Colonic mucosa (tissue), 4 donors: Measurements from ENCODE around the gene RGS16. TPM values are rescaled to one million over a fixed set of nuclear protein-coding genes. Genes with fewer than 3 reads are reported as not detected.

Experiments
- DNase-seq: peaks from one replicate; pipeline ENCODE4 v3.0.0-alpha.2; 2020
- H3K27ac ChIP-seq: fragments of 200-600 bp; one replicate; pipeline ENCODE4 v1.8.0; 2021
- H3K27me3 ChIP-seq: fragments of 200-600 bp; one replicate; pipeline ENCODE4 v1.8.0; 2021
- H3K36me3 ChIP-seq: fragments of 200-600 bp; one replicate; pipeline ENCODE4 v1.8.0; 2021
- H3K4me1 ChIP-seq: fragments of 200-600 bp; one replicate; pipeline ENCODE4 v1.8.0; 2021; ENCODE audit warnings: mild to moderate bottlenecking
- H3K4me3 ChIP-seq: fragments of 200-600 bp; one replicate; pipeline ENCODE4 v1.8.0; 2021
- H3K9ac ChIP-seq, 2 donors: one replicate each; pipeline ENCODE4 v1.7.0; 2013; ENCODE audit warnings: control low read depth in 2 of 2, low read depth in 2 of 2, low read length in 2 of 2
- H3K9me3 ChIP-seq: fragments of 200-600 bp; one replicate; pipeline ENCODE4 v1.8.0; 2021
- CTCF ChIP-seq: fragments of 200-600 bp; IDR thresholded peaks from one replicate; pipeline ENCODE4 v1.8.0; 2022; ENCODE audit warnings: antibody characterized with exemption, mild to moderate bottlenecking
- intact Hi-C: fragments of 100-400 bp; cut with DNase I; formaldehyde crosslinking; loops from one replicate; pipeline ENCODE4 v1.14.1; 2022
- total RNA-seq, 2 donors: library from RNA; stranded (reverse); fragmentation: NEBNext Ultra II Directional in 1 of 2; extraction: Animal tissue kit (Norgen Biotek cat#: 25700) in 1 of 2; gene quantifications; one replicate each; pipeline ENCODE4 v1.2.1, GENCODE V29; 2021
- donor health status: healthy.
- donor health status: DM: no; HTN: no; CAD: no.
- donor health status: DM: no; HTN: no; CAD: no.

Gene RGS16
- total RNA-seq, 2 donors from 2014 or later = 0.77 to 1.6 TPM

GRCh38 chr1:182611787-182612186 is 7.6 kb upstream of the RGS16 start:
- no peak for DNase-seq
- intact Hi-C loops = no loop called here
- no peaks in the 10 kb centered on the region for H3K36me3 ChIP-seq
- H3K27me3 ChIP-seq = peaks cover 10% of the 10 kb centered on the region
- no peak for TF ChIP-seq CTCF
- no peaks in the 10 kb centered on the region for H3K9me3 ChIP-seq
- H3K27ac ChIP-seq = no peak overlapping the region
- peaks cover 10% of the 10 kb centered on the region for H3K4me1 ChIP-seq
- H3K9ac ChIP-seq = no peak overlapping the region
- no peak overlapping the region for H3K4me3 ChIP-seq

DNA sequence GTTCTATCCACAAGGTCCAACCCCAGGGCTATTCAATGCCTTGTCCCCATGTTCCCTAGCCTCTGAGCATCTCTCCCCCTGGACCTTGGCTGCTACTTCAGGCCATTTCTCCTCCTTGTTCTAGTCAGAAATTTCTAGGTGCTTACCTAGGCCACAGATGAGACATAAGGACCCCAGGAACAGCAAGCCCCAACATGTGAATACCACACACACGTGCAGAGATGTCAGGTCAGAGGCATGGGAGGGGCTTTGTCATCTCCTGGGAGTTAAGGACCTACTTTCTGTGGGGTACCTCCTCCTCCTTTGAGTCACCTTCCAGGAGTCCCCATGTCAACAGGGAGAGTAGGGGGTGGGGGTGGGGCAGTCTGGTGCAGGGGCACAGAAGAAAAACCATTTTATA is 7.1 kb upstream of the RGS16 start:
- peaks cover 10% of the 10 kb centered on the region for H3K27me3 ChIP-seq
- intact Hi-C loops = no loop called here

GRCh38 chr1:182610606-182611194 is 6.5 kb upstream of the RGS16 start:
- H3K27me3 ChIP-seq = peaks cover 10% of the 10 kb centered on the region
- DNase-seq = no peak

More for the DNA sequence above, 7.1 kb upstream of the RGS16 start:
- no peak for TF ChIP-seq CTCF
- Histone ChIP-seq H3K4me3 (no peak overlapping the region), H3K4me1 (peaks cover 10% of the 10 kb centered on the region), H3K9ac (no peak overlapping the region), H3K36me3 (no peaks in the 10 kb centered on the region), H3K9me3 (no peaks in the 10 kb centered on the region), H3K27ac (no peak overlapping the region)
- DNase-seq = no peak

DNA sequence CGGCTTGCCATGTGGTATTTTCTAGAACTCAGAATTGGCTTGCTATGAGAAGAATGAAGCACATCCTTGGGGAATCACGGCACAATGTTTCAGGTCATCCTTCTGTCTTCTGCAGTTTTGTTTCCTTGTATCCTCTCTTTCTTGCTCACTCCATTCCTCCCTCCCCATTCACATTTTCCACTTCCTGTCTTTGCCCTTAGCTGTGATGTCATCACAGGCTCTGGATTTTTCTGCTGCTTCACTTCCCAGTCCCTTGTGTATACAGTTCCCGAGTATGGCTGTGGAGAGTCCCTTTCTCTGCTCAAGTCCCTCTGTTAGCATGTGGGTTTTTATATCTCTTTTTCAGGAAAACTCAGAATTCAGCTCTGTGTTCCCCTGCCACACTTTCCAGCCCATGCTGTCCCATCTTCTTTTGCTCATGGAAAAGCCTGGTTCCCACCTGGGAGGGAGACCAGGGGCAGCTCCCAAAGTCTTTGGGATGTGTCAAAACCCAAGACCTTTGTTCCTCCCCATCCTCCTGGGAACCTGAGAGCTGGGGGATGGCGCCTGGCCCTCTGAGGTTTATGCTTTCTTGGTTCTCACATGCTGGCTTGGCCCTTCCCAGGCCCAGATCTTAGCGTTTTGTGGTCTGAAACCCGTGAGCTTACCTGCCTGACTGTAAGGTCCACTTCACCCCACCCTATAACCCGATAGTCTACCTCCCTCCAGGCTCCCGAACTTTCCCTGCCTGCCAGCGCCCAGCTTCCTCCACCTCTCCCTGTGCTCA is 4.8 kb upstream of the RGS16 start:
- H3K4me1 ChIP-seq = no peaks in the 10 kb centered on the region
- no peak for TF ChIP-seq CTCF
- DNase-seq = no peak
- H3K27me3 ChIP-seq = peaks cover 3% of the 10 kb centered on the region
- H3K9me3 ChIP-seq = no peaks in the 10 kb centered on the region
- H3K4me3 ChIP-seq = no peak overlapping the region
- no peak overlapping the region for H3K27ac ChIP-seq
- intact Hi-C loops = no loop called here
- no peak overlapping the region for H3K9ac ChIP-seq
- H3K36me3 ChIP-seq = no peaks in the 10 kb centered on the region

More at GRCh38 chr1:182610606-182611194, 6.5 kb upstream of the RGS16 start:
- Histone ChIP-seq H3K4me1 (peaks cover 5% of the 10 kb centered on the region), H3K9me3 (no peaks in the 10 kb centered on the region), H3K9ac (no peak overlapping the region), H3K36me3 (no peaks in the 10 kb centered on the region), H3K27ac (no peak overlapping the region), H3K4me3 (no peak overlapping the region)
- intact Hi-C loops = no loop called here
- no peak for TF ChIP-seq CTCF

DNA sequence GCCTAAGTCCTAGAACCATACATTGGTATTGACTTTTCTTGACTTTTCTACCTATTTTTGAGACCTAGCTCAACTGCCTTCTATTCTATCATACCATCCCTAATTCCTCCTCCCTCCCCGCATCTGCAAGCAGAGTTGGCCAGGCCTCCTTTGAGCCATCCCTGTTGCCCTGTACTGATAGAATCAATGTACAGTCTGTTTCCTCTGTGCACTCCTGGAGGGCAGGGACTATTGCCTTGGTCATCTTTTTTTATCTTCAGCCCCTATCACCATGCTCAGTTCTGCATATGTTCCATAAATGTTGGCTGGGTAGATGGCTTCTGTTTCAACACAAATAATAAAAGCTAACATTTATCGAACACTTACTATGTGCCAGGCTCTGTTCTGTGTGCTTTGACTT is 4.0 kb upstream of the RGS16 start:
- Histone ChIP-seq H3K27me3 (no peaks in the 10 kb centered on the region), H3K9me3 (no peaks in the 10 kb centered on the region), H3K9ac (no peak overlapping the region), H3K4me3 (no peak overlapping the region), H3K36me3 (no peaks in the 10 kb centered on the region), H3K27ac (no peak overlapping the region), H3K4me1 (no peaks in the 10 kb centered on the region)
- no peak for TF ChIP-seq CTCF
- intact Hi-C loops = no loop called here
- no peak for DNase-seq
